CD4-positive, alpha-beta T cell treated with Interleukin-21 for 1 hour (primary cell): ENCODE results near the gene EPS8.

Source experiments
- DNase-seq: peaks from one replicate; pipeline ENCODE4 v3.0.0-alpha.2; 2020

Gene EPS8

GRCh38 chr12:15789220-15790171 is at the start of gene EPS8:
TSS of gene EPS8 (minus strand) at chr12:15789388. CDS start at chr12:15682951, 106,437 bp downstream.
- DNase-seq = peak; percentile 90

GRCh38 chr12:15837141-15837790 is 48.1 kb upstream of the EPS8 start:
- DNase-seq = no peak

- no peak for DNase-seq
Observed at GRCh38 chr12:15834575-15834974, 45.4 kb upstream of the EPS8 start.

GRCh38 chr12:15831315-15831978 is 42.3 kb upstream of the EPS8 start:
- no peak for DNase-seq

GRCh38 chr12:15830538-15830937 is 41.4 kb upstream of the EPS8 start:
- DNase-seq = no peak

- DNase-seq = no peak
Observed at GRCh38 chr12:15829949-15830348, 40.8 kb upstream of the EPS8 start.

GRCh38 chr12:15829255-15829654 is 40.1 kb upstream of the EPS8 start:
- no peak for DNase-seq

GRCh38 chr12:15827136-15827535 is 37.9 kb upstream of the EPS8 start:
- no peak for DNase-seq

- DNase-seq = no peak
Observed at GRCh38 chr12:15824516-15824915, 35.3 kb upstream of the EPS8 start.

- no peak for DNase-seq
Observed at GRCh38 chr12:15823360-15824128, 34.4 kb upstream of the EPS8 start.

- DNase-seq = no peak
Observed at GRCh38 chr12:15819644-15820437, 30.7 kb upstream of the EPS8 start.

- no peak for DNase-seq
Observed at GRCh38 chr12:15818418-15818817, 29.2 kb upstream of the EPS8 start.

GRCh38 chr12:15815730-15816129 is 26.5 kb upstream of the EPS8 start:
- DNase-seq = no peak

GRCh38 chr12:15811214-15812127 is 22.3 kb upstream of the EPS8 start:
- DNase-seq = no peak

GRCh38 chr12:15808652-15809051 is 19.5 kb upstream of the EPS8 start:
- no peak for DNase-seq

- DNase-seq = no peak
Observed at GRCh38 chr12:15808250-15808649, 19.1 kb upstream of the EPS8 start.

- no peak for DNase-seq
Observed at GRCh38 chr12:15806826-15807225, 17.6 kb upstream of the EPS8 start.

GRCh38 chr12:15801770-15802744 is 12.9 kb upstream of the EPS8 start:
- DNase-seq = no peak

- DNase-seq = no peak
Observed at GRCh38 chr12:15800278-15800677, 11.1 kb upstream of the EPS8 start.

- no peak for DNase-seq
Observed at GRCh38 chr12:15797818-15798217, 8.6 kb upstream of the EPS8 start.
